Measurements from ENCODE around the gene ACBD4. TPM values are rescaled to one million over a fixed set of nuclear protein-coding genes. Genes with fewer than 3 reads are reported as not detected.

Gene ACBD4
- total RNA-seq = 90.3 TPM

GRCh38 chr17:45135192-45135977 lies at the start of gene ACBD4:
Gene ACBD4, plus strand, starts transcription at chr17:45135687. Its CDS starts 458 bp downstream, at chr17:45136145.
- ATAC-seq (peak; percentile 71), DNase-seq (ENCODE audit: low spot score) (peak; percentile 98)

GRCh38 chr17:45086391-45086790 lies 49.1 kb upstream of the ACBD4 start:
- ATAC-seq (peak; percentile 12), DNase-seq (ENCODE audit: low spot score) (no peak)

- ATAC-seq = peak; percentile 89
- peak; percentile 79 for DNase-seq (ENCODE audit: low spot score)
These were observed 48.5 kb upstream of the ACBD4 start for GRCh38 chr17:45086865-45087503.

- peak; percentile 59 for ATAC-seq
- DNase-seq (ENCODE audit: low spot score) = no peak
These were observed 47.9 kb upstream of the ACBD4 start for GRCh38 chr17:45087504-45087975.

GRCh38 chr17:45087978-45088377 lies 47.5 kb upstream of the ACBD4 start:
- DNase-seq (ENCODE audit: low spot score) (no peak), ATAC-seq (no peak)

- ATAC-seq (no peak), DNase-seq (ENCODE audit: low spot score) (no peak)
These were observed 46.7 kb upstream of the ACBD4 start for GRCh38 chr17:45088741-45089140.

GRCh38 chr17:45090711-45091110 lies 44.8 kb upstream of the ACBD4 start:
- DNase-seq (ENCODE audit: low spot score) (no peak), ATAC-seq (no peak)

- ATAC-seq = no peak
- DNase-seq (ENCODE audit: low spot score) = no peak
These were observed 43.6 kb upstream of the ACBD4 start for GRCh38 chr17:45091778-45092425.

GRCh38 chr17:45092911-45093430 lies 42.5 kb upstream of the ACBD4 start:
- ATAC-seq (peak; percentile 82), DNase-seq (ENCODE audit: low spot score) (peak; percentile 73)

- DNase-seq (ENCODE audit: low spot score) = peak; percentile 72
- peak; percentile 76 for ATAC-seq
These were observed 41.9 kb upstream of the ACBD4 start for GRCh38 chr17:45093444-45094110.

- ATAC-seq (no peak), DNase-seq (ENCODE audit: low spot score) (no peak)
These were observed 39.3 kb upstream of the ACBD4 start for GRCh38 chr17:45096141-45096540.

- ATAC-seq = no peak
These were observed 38.6 kb upstream of the ACBD4 start for GRCh38 chr17:45096926-45097325.

GRCh38 chr17:45098081-45098868 lies 37.2 kb upstream of the ACBD4 start:
- ATAC-seq (no peak), DNase-seq (ENCODE audit: low spot score) (no peak)

More at GRCh38 chr17:45096926-45097325, 38.6 kb upstream of the ACBD4 start:
- no peak for DNase-seq (ENCODE audit: low spot score)

GRCh38 chr17:45098869-45099616 lies 36.4 kb upstream of the ACBD4 start:
- DNase-seq (ENCODE audit: low spot score) (peak; percentile 90), ATAC-seq (peak; percentile 98)

GRCh38 chr17:45101546-45101882 lies 34.0 kb upstream of the ACBD4 start:
- DNase-seq (ENCODE audit: low spot score) (no peak), ATAC-seq (no peak)

- DNase-seq (ENCODE audit: low spot score) = no peak
- ATAC-seq = no peak
These were observed 33.3 kb upstream of the ACBD4 start for GRCh38 chr17:45101883-45102811.

GRCh38 chr17:45102856-45103255 lies 32.6 kb upstream of the ACBD4 start:
- ATAC-seq (no peak), DNase-seq (ENCODE audit: low spot score) (no peak)

GRCh38 chr17:45103269-45103795 lies 32.2 kb upstream of the ACBD4 start:
- DNase-seq (ENCODE audit: low spot score) (no peak), ATAC-seq (no peak)

All from left lobe of liver (tissue), 2 donors.